Activated T-helper 1 cell treated with Interleukin-2 at 50 U/mL for 16 hours (primary cell): ENCODE results near the gene ANKRD18B.
"Not testable (repeated sequence)": the region's sequence is repeated elsewhere in the genome, so short reads cannot be mapped to it uniquely, and the experiment has no call there.

Experiments used
- DNase-seq: peaks from one replicate; pipeline ENCODE4 v3.0.0-alpha.2; 2020; ENCODE audit warnings: low read depth

The ANKRD18B gene

GRCh38 chr9:33523397-33524305 is at the start of gene ANKRD18B:
Gene ANKRD18B (plus strand): TSS chr9:33524251. CDS start chr9:33524490, 239 bp downstream.
- DNase-seq, result peak; percentile 20

- no peak for DNase-seq
Measured at GRCh38 chr9:33475357-33475756, 48.7 kb upstream of the ANKRD18B start.

GRCh38 chr9:33476503-33476902 is 47.5 kb upstream of the ANKRD18B start:
- no peak for DNase-seq

GRCh38 chr9:33480106-33480505 is 43.9 kb upstream of the ANKRD18B start:
- no peak for DNase-seq

- no peak for DNase-seq
Measured at GRCh38 chr9:33480976-33481375, 43.1 kb upstream of the ANKRD18B start.

GRCh38 chr9:33485312-33485711 is 38.7 kb upstream of the ANKRD18B start:
- not testable (repeated sequence) for DNase-seq

GRCh38 chr9:33489066-33489465 is 35.0 kb upstream of the ANKRD18B start:
- no peak for DNase-seq

- not testable (repeated sequence) for DNase-seq
Measured at GRCh38 chr9:33493819-33494218, 30.2 kb upstream of the ANKRD18B start.

GRCh38 chr9:33498387-33498786 is 25.7 kb upstream of the ANKRD18B start:
- DNase-seq, result no peak

GRCh38 chr9:33506626-33507370 is 17.3 kb upstream of the ANKRD18B start:
- DNase-seq, result no peak

- peak; percentile 1 for DNase-seq
Measured at GRCh38 chr9:33510262-33511183, 13.5 kb upstream of the ANKRD18B start.

GRCh38 chr9:33511184-33511517 is 12.9 kb upstream of the ANKRD18B start:
- DNase-seq, result not testable (repeated sequence)

GRCh38 chr9:33512535-33512934 is 11.5 kb upstream of the ANKRD18B start:
- not testable (repeated sequence) for DNase-seq

- not testable (repeated sequence) for DNase-seq
Measured at GRCh38 chr9:33515342-33515995, 8.6 kb upstream of the ANKRD18B start.

GRCh38 chr9:33516397-33516796 is 7.7 kb upstream of the ANKRD18B start:
- DNase-seq, result not testable (repeated sequence)

GRCh38 chr9:33517373-33517772 is 6.7 kb upstream of the ANKRD18B start:
- DNase-seq, result no peak

GRCh38 chr9:33517934-33518577 is 6.0 kb upstream of the ANKRD18B start:
- DNase-seq, result not testable (repeated sequence)

- DNase-seq, result not testable (repeated sequence)
Measured at GRCh38 chr9:33521861-33522260, 2.2 kb upstream of the ANKRD18B start.

GRCh38 chr9:33524306-33524947 is 376 bp downstream of the ANKRD18B start:
- no peak for DNase-seq

GRCh38 chr9:33528069-33528468 is 4.0 kb downstream of the ANKRD18B start:
- DNase-seq, result not testable (repeated sequence)
